Fibroblast of mammary gland (primary cell): ENCODE results near the gene LGALS3.

Experiments used
- DNase-seq: peaks from one replicate; pipeline ENCODE4 v3.0.0-alpha.2; 2010; ENCODE audit warnings: low read depth
- H3K4me3 ChIP-seq: 2 replicates; pipeline ENCODE4 v1.5.1; 2011; ENCODE audit warnings: low read depth, mild to moderate bottlenecking, low read length, moderate library complexity; ENCODE audit not compliant: control insufficient read depth
- CTCF ChIP-seq: conservative IDR thresholded peaks from 2 replicates; pipeline ENCODE4 v1.5.1; 2011; ENCODE audit warnings: low read depth, low read length, inconsistent platforms; ENCODE audit not compliant: control insufficient read depth, insufficient read depth

The LGALS3 gene

GRCh38 chr14:55120571-55121495 is 8.2 kb upstream of the LGALS3 start:
- no peak for DNase-seq
- no peak for TF ChIP-seq CTCF
- H3K4me3 ChIP-seq, result no peak overlapping the region

GRCh38 chr14:55121628-55122439 is 7.2 kb upstream of the LGALS3 start:
- no peak overlapping the region for H3K4me3 ChIP-seq
- DNase-seq, result no peak
- TF ChIP-seq CTCF, result no peak

GRCh38 chr14:55122440-55122986 is 6.5 kb upstream of the LGALS3 start:
- no peak overlapping the region for H3K4me3 ChIP-seq
- DNase-seq, result peak; percentile 46
- no peak for TF ChIP-seq CTCF

- TF ChIP-seq CTCF, result no peak
- DNase-seq, result peak; percentile 95
- H3K4me3 ChIP-seq, result no peak overlapping the region
These were observed 6.0 kb upstream of the LGALS3 start for GRCh38 chr14:55123101-55123500.

- no peak overlapping the region for H3K4me3 ChIP-seq
- no peak for TF ChIP-seq CTCF
- no peak for DNase-seq
These were observed 5.0 kb upstream of the LGALS3 start for GRCh38 chr14:55123852-55124639.

- no peak for TF ChIP-seq CTCF
- DNase-seq, result no peak
- no peak overlapping the region for H3K4me3 ChIP-seq
These were observed 4.2 kb upstream of the LGALS3 start for GRCh38 chr14:55124774-55125386.
